ENCODE measurements around the gene OSM.

The OSM gene

DNA sequence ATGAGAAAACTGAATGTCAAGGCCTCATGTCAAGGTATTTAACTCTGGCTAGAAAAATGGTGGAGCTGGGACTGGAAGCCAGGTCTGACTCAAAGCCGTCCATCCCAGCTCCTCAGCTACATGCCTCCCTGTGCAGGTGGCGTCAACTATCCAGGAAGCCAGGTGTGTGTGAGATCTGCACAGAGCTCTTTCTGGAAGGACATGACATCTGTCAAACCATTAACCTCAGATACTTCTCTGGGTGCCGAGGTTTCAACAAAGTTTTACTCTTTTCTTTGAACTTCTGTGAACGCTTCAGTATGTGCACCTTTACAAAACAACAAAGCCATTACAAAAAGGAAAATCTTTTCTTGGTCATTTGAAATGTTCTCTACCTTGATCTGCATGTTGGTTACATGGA, 29.7 kb upstream of the OSM start:
- ChIA-PET POLR2A (no interaction called here), CTCF (interaction anchor here (0.8 to 9.9 kb wide), 5 partner anchors 7 to 91 kb away, joined by 3 to 79 read pairs (median 3); partner anchors contain the start of gene CASTOR1)
- DNase-seq (ENCODE audit: low read depth, low spot score), result no peak
- no peak overlapping the region for H3K4me3 ChIP-seq (ENCODE audit: low read depth, low read length)
- TF ChIP-seq, protein P1, sequence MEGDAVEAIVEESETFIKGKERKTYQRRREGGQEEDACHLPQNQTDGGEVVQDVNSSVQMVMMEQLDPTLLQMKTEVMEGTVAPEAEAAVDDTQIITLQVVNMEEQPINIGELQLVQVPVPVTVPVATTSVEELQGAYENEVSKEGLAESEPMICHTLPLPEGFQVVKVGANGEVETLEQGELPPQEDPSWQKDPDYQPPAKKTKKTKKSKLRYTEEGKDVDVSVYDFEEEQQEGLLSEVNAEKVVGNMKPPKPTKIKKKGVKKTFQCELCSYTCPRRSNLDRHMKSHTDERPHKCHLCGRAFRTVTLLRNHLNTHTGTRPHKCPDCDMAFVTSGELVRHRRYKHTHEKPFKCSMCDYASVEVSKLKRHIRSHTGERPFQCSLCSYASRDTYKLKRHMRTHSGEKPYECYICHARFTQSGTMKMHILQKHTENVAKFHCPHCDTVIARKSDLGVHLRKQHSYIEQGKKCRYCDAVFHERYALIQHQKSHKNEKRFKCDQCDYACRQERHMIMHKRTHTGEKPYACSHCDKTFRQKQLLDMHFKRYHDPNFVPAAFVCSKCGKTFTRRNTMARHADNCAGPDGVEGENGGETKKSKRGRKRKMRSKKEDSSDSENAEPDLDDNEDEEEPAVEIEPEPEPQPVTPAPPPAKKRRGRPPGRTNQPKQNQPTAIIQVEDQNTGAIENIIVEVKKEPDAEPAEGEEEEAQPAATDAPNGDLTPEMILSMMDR (IDR thresholded peaks at IDR 0.05; ENCODE audit: insufficient read depth, low read length, missing control alignments), result no peak

DNA sequence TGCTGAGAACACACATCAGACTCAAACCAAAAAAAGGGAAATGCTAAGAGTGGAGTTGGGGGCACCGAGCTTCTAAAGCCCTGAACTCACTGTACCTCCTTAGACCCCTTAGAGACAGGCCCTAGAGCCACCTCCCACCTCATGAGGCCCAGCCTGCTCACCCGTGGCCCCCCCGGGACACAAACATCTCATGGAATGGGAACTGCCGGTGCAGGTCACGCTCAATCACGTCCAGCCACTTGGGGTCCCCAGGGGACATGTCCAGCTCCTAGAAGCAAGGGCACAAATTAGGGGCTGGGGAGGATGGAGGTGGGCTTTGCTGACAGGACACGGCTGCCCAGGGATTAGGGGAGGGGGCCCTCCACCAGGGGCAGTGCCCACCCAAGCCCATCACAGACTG, 28.9 kb upstream of the OSM start:
- TF ChIP-seq, protein P1 (IDR thresholded peaks at IDR 0.05; ENCODE audit: insufficient read depth, low read length, missing control alignments), result no peak
- POLR2A ChIA-PET, result no interaction called here
- DNase-seq (ENCODE audit: low read depth, low spot score), result no peak
- CTCF ChIA-PET, result interaction anchor here (0.8 to 9.9 kb wide), 6 partner anchors 6 to 92 kb away, joined by 3 to 79 read pairs (median 3); partner anchors contain the start of gene CASTOR1
- H3K4me3 ChIP-seq (ENCODE audit: low read depth, low read length), result no peak overlapping the region

DNA sequence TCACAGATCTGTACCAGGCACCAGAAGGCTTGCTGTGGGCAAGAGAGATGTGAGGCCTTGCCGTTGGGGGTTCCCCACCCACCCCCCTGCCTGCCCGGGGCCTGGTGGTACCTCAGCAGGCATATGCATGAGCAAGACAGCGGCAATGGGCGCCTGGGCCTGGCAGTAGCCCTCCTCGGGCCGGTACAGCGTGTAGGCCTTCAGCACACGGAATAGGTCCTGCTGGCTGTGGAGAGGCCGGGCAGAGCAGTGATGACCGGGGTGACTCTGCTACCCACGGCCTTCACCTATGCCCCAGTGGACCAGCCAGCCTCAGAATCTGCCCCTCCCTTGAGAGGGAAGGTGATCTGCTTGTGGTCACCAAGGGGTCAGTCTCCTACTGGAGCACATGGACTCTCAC, 28.2 kb upstream of the OSM start:
- DNase-seq (ENCODE audit: low read depth, low spot score), result no peak
- CTCF ChIA-PET, result interaction anchor here (1.2 to 1.5 kb wide), 4 partner anchors 9 to 187 kb away, joined by 3 to 4 read pairs (median 3); no protein-coding TSS in a partner anchor
- no peak overlapping the region for H3K4me3 ChIP-seq (ENCODE audit: low read depth, low read length)
- TF ChIP-seq, protein P1 (IDR thresholded peaks at IDR 0.05; ENCODE audit: insufficient read depth, low read length, missing control alignments), result no peak
- POLR2A ChIA-PET, result no interaction called here

DNA sequence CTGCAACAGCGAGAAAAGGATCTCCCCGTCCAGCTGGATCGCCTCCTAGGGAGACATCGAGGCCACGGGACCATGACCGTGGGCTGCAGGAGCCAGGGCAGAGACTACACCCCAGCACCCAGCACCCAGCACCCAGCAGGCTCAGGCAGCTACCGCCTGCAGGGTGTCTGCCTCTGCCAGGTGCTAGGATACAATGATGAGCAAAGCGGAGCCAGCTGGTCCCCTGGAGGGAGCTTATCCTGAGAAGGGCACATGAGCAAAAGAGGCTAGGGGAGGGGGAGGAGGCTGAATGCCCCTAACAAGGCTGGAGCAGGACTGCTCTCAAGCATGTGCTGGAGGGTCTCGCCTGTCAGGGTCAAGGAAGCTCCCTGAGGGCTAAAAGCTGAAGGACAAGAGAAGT, 27.4 kb upstream of the OSM start:
- TF ChIP-seq, protein P1 (IDR thresholded peaks at IDR 0.05; ENCODE audit: insufficient read depth, low read length, missing control alignments), result no peak
- DNase-seq (ENCODE audit: low read depth, low spot score), result no peak
- H3K4me3 ChIP-seq (ENCODE audit: low read depth, low read length), result no peak overlapping the region
- CTCF ChIA-PET, result interaction anchor here (1.3 kb wide), 1 partner anchor 186 kb away, joined by 3 read pairs; no protein-coding TSS in a partner anchor
- POLR2A ChIA-PET, result no interaction called here

DNA sequence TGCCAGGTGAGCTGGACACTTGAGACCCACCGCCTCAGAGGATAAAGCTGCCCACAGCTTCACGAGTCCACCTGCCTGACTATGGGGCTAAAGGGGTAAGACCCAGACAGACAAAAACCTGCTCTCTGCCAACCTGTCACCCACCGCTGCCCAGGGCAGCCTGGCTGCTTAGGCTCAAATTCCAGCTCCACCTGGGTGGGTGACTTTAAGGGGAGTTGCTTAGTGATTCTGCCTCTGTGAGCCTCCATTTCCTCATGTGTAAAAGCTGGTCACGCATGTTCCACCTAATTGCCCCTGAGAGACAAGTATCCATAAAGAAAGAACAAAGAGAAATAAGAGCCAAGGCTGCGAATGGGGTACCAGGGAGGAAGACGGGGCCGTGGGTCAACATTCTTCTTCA, 26.4 kb upstream of the OSM start:
- TF ChIP-seq, protein P1 (IDR thresholded peaks at IDR 0.05; ENCODE audit: insufficient read depth, low read length, missing control alignments), result no peak
- ChIA-PET POLR2A (no interaction called here), CTCF (interaction anchor here (0.6 kb wide), 1 partner anchor 497 kb away, joined by 3 read pairs; no protein-coding TSS in a partner anchor)
- no peak overlapping the region for H3K4me3 ChIP-seq (ENCODE audit: low read depth, low read length)
- DNase-seq (ENCODE audit: low read depth, low spot score), result no peak

DNA sequence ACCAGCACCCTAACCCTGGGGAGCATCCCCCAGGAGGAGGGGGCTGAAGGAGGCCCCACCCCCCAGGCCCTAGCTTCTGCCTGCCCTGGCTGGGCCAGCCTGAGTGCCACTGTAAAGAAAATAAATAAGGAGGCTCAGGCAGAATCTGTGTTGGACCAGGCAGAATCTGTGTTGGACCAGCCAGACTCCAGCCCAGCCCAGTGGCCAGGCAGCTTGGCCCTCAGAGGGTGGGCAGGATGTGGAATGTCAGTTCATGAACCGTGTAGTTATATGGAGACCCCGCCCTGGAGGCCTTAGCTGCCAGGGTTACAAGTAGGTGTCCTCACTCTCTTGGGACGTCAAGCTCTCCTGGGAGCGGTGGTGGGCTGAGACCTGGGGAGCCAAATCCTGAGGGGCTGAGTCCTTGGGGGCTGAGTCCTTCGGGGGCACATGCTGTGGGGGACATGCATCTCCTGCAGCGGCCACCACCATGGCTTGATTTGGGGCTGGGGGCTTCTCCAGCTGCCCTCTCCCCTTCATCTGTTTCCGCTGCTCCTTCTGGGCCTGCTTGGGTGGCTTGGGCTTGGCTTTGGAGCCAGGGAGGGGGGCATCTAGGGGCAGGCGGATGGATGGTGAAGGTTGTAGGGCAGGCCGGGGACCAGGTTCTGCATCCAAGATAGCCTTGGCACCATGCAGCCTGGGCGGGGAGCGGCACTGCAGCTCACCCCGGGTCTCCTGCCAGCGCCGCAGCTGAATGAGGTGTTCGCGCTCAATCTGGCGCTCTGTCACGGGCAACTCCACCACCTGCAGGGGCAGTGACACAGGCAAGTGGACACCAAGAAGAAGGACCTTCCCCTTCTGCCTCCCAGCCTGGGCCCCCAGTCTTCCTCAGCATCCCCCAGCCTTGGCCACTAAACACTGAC, 25.7 kb upstream of the OSM start:
- no peak overlapping the region for H3K4me3 ChIP-seq (ENCODE audit: low read depth, low read length)
- ChIA-PET CTCF (interaction anchor here (0.6 to 7.9 kb wide), 3 partner anchors 8 to 497 kb away, joined by 3 to 235 read pairs (median 79); partner anchors contain the start of genes RNF215 and SEC14L2), POLR2A (interaction anchor here (1.2 kb wide), 1 partner anchor 20 kb away, joined by 3 read pairs; no protein-coding TSS in a partner anchor)
- no peak for DNase-seq (ENCODE audit: low read depth, low spot score)
- TF ChIP-seq, protein P1 (IDR thresholded peaks at IDR 0.05; ENCODE audit: insufficient read depth, low read length, missing control alignments), result no peak
